GM18508 (cell line): ENCODE measurements around the gene MLLT1.

Experiments used
- ATAC-seq: cut with Tn5 transposase; IDR thresholded peaks from one replicate; pipeline ENCODE4 v1.9.1; 2021; ENCODE audit warnings: moderate number of reproducible peaks; ENCODE audit not compliant: insufficient read depth, unreplicated experiment

The MLLT1 gene

DNA sequence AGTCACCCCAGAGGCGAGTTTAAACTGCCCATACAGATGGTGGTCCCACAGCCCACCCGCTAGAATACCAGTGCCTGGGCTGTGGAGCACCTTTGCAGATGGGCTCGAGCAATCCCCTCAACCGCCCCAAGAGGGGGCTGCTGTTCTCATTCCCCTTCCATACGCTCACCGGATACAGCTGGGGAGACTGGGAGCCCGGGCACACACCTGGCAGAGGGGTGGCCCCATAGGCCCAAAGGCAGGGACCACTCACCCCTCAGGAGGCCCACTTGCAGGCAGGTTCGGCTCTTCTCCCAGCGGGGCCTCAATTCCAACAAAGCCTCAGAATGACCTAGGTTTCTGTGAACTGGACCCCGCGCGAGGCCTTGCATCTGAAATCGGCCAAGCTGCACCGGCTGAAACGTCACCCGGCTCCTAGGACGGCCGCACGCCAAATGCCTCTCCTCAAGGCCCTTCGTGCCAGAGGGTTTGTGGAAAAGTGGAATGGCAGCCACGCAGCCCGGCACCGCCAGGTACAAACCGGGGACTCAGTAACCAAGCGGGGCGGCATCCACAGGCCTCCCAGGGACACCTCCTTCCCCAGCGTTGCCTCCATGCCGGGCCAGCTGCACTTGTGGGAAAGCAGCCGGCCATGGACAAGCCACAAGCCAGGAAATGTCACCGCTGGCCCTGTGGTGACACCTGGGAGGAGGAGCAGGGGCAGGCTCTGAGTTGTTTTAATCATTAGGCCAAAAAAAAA lies 18.7 kb downstream of the MLLT1 start:
- no peak for ATAC-seq

DNA sequence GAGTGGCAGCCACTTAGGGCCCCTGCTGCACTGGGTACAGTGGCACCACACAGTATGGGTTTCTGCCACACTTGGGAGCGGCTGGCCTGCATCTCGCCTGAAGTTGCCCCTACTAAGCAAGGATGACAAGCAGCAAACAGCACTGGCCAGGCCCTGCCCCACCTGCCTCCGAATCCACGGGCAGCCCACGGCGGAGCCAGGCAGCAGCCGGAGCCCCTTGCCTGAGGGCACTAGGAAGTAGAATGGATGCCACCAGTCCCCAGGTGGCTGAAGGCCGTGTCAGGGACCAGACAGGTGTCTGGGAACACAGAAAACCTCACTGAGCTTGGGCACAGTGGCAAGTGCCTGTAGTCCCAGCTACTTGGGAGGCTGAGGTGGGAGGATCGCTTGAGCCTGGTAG lies 19.4 kb downstream of the MLLT1 start:
- no peak for ATAC-seq

DNA sequence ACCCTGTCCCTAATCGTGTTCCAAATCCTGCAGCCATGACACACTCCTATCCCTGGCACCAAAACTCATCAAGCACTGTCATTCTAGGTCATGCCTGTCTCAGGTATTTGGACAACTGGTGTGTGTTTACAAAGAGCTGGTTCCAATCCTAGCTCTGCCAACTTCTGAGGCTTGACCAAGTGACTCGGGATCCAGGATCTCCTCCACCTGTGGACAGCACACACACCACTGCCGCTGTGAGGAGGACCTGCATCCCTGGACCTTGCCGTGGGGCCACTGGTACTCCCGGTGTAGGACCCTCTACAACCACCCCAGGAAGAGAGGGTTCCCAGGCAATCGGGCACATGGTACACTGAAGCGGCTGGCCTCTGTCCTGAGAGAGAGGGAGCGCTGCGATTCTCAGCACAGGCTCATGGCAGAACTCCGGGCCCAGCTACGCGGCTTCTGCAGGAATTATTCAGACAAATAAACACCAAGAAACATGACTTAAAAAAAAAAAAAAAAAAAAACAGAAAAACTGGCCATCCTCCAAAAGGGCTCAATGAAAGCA lies 20.4 kb downstream of the MLLT1 start:
- no peak for ATAC-seq

DNA sequence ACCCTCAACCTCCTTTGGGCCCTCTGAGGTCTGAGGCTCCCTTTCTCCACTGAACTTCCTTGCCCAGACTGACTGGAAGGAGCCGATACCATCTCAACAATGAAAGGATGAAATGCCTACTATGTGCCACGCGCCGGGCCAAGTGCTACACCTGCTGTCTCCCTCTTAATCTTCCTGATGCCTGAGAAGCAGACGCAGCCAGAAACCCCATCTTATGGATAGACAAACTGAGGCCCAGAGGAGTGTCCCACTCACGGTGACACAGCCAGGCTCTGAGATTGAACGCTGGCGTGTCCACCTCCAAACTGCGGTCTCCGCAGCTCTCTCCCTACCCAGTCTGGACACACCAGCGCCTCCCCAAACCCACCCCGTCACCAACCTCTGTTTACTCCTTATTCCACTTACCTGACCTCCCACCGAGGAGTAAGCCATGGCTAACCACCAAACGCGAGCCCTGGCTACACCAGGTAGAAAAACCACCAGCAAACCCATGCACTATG lies 20.9 kb downstream of the MLLT1 start:
- no peak for ATAC-seq

DNA sequence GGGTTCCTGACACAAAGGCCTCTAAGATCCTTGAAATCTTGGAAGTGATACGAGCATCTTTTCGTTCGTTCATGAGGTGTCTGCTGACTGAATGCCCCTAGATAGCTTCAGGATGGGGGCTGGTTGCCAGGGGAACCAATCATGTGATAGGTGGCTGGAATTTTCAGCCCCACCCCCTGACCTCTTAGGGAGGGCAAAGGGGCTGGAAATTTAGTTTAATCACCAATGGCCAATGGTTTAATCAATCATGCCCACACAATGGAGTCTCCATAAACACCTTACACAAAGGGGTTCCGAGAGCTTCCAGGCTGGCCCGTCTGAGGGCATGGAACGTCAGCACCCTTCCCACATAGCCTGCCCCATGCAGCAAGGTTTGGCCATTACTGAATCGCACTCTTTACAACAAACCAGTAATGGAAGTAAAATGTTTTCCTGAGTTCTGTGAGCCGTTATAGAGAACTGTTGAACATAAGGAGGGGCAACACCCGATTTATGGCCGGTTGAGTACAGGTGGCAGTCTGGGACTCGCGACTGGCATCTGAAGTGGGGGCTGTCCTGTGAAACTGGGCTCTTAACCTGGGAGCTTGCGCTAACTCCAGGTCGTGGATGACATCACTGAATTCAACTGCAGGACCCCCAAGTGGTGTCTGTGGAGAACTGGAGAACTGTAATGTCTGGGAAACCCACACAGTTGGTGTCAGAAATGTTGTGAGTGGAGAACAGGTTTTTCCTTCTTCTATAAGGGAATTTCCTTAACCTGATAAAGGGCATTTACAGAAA lies 25.6 kb downstream of the MLLT1 start:
- no peak for ATAC-seq

DNA sequence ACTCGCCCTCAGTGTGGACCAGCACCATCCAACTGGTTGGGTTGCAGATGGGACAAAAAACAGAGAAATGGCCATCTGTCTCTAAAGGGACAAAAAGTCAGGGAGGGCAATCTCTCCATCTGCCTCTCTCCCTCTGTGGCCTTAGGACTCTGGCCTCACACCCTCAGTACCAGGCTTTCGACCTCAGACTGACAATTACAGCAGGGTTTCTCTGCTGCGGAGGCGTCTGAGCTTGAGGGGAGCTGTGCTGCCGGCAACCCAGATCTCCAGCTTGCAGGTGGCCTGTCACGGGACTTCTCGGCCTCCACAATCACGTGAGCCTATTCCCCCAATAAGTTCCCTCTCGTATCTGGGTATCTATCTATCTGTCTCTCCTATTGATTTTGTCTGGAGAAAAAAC lies 27.7 kb downstream of the MLLT1 start:
- no peak for ATAC-seq

DNA sequence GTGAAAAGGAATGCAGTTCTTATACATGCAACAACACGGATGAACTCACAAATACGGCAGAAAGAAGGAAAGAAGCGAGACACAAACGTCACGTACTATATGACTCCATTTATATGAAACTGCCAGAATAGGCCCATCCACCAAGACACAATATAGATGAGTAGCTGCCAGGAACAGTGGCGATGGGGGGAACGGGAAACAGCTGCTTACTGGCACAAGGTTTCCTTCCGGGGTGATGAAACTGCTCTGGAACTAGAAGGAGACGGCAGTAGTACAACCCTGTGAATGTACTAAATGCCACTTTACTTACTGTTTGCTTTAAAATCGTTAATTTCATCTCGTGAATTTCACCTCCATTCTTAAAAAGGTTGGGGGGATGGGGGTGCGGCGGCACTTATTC lies 28.9 kb downstream of the MLLT1 start:
- no peak for ATAC-seq

DNA sequence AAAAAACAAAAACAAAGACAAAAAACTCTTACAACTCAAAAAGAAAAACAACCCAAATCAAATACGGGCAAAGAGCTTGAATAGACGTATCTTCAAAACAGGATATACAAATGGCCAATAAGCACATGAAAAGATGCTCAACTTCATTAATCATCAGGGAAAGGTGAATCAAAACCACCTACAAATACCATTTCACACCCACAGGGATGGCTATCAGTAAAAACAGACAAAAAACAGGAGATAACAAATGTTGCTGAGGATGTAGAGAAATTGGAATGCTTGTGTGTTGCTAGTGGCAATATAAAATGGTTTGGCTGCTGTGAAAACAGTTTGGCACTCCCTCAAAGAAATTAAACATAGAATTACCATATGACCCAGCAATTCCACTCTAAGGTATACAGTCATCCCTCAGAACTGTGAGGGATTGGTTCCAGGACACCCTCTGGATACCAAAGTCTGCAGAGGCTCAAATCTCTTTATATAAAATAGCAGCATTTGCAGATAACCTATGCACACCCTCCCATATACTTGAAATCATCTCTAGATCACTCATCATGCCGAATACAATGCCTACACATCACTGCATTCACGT lies 29.7 kb downstream of the MLLT1 start:
- ATAC-seq = no peak

DNA sequence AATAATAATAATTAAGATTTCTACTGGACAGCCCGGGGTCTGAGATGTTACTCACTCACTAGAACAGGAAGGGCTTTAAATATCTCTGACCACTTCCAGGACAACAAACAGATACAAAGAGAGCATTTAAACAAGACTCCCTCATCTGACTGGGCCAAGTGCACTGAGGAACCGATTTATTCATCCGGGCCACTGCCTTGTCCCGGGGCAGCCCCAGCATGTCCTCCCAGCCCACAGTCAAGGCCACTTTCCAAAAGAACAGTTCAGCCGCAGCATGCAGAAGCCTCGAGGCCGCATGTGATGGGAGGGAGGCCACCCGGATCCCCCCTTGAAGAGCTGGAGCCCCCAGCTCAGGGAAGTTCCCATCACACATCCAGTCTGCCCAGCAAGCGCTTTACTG lies 30.5 kb downstream of the MLLT1 start:
- no peak for ATAC-seq

DNA sequence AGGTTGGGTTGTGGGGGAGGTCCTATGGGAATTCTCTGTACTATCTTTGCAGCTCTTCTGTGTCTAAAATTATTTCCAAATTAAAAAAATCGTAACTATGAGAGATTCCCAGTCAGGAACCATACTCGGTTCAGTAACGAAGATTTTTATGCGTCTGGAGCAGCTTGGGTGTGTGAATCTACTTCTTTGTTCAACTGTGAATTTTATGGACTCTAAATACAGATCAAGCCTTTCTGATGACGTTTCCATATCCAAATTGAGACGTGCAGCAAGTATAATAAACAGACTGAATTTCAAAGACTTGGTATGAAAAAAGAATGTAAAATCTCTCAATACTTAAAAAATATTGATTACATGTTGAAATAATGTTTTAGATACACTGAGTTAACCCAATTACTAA lies 30.9 kb downstream of the MLLT1 start:
- no peak for ATAC-seq

DNA sequence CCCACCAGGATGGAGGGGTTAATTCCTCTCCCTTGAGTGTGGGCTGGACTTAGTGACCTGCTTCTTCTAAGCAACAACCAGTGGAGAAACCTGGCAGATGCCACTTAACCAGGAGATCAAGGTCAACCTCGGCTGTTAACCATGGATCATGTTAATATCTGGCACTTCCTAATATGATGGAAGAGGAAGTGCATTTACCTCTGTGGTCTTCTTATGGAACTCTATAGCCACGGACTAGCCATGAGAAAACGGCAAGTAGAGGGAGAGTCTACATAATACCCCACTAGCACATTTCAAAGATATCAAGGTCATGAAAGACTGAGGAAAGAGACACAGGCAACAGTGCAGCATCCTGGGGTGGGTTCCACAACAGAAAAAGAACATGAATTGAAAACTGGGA lies 31.4 kb downstream of the MLLT1 start:
- ATAC-seq = no peak

DNA sequence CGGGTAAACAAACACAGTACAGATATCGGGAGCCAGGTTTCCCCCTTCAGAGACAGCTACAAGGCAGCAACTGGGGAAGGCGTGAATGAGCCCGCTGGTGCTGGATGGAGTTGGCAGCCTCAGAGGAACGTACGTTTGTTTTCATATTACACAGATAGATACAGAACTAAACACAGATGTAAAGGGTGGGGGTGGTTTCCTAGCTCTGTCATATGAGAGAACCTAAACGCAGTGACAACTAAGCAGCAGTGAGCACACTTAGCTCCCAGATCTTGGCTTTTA lies 32.8 kb downstream of the MLLT1 start:
- no peak for ATAC-seq

DNA sequence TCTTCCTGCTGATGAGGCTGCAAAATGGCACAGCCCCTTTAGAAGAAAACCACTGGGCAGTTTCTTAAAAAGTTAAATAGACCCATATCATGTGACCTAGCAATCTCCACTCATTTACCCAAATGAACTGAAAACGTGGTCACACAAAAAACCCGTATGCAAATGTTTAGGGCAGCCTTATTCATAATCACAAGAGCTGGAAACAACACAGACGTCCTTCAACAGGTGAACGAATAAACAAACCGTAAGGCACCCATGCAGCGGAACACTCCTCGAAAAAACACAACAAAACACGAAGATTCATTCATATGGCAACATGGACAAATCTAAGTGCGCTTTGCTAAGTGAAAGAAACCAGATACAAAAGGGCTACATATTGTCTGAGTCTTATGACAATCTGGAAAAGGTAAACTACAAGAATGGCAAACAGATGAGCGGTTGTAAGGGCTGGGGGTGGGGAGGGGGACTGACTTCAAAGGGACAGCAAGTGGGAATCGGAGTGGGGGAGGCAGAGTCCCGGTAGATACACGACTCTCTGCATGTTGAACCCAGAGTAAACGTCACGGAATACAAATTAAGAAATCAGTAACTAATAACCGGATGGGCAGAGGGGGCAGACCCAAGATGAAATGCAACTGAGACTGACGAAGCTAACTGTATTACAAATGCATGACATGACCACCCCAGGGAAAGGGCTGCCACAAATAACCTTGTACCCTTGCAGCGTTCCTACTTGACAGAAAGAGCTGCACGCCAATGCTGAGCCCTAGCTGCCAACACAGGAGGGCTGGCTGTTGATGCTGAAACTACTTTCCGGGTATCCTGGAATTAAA lies 33.4 kb downstream of the MLLT1 start:
- no peak for ATAC-seq

DNA sequence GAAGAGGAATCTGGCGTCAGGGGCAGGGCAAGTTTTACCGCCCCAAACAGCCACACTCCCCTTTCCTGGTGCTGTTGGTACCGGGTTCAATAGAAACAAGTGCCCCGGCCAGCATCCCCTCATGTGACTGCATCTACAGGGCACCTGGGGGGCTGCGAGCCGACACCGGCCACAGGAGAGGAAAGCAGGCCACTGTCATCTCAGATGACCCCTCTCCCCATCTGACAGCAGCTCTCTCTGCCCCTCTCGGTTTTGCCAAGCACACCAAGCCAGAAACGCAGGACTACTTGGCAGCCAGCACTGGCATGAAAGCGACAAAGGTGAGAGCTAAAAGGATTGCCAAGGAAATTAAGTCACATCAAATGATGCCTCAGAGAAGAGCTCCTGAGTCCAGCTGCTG lies 37.1 kb downstream of the MLLT1 start:
- ATAC-seq = no peak

DNA sequence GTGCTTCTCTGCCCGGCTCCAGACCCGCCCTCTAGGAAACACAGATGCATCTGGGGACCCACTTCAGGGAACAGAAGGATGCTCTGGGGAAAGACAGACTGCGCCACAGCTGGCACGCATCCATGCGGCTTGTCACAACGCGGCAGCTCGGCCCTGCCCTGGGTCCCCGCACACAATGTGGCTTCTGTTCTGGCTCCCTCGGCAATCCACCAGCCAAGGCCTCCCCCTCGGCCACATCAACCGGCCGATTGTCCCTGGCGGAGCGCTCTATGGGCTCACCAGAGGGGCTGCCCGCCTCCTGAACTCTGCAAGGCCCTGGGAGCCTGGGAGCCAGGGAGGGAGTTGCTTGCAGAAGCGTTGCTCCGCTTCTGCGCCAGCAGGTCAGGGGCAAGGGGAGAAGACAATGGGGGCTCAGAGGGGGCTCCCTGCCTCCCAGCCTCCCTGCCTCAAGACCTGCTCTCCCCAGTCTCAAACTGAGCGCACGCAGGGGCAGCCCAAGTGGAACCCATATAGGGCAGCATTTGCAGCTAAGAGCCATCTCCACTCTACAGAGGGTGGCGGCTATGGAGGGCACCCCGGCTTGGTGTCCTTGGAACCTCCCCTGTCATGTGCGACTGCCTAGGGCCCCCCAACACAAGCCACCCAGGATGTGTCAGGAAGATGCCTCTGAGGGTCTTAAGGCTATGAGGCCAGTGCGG lies 37.9 kb downstream of the MLLT1 start:
- no peak for ATAC-seq

DNA sequence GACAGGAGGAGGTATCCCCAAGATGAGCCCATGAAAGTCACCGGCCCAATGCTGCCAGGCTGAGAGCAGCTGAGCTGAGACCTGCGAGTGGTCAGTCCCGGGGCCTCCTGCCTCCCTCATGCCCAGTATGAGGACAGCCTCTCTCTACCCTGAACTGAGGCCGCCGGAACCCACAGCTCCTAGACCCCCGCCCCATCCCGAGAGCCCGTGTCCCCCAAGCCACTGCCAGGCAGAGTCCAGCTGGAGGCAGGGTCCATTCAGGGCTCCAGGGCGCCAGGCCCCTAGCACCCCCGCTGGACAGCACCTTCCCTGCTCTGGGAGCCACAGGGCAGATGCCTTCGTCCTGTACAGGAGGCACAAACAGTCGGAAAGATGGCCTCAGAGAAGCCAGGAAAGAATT lies 38.7 kb downstream of the MLLT1 start:
- ATAC-seq = no peak

DNA sequence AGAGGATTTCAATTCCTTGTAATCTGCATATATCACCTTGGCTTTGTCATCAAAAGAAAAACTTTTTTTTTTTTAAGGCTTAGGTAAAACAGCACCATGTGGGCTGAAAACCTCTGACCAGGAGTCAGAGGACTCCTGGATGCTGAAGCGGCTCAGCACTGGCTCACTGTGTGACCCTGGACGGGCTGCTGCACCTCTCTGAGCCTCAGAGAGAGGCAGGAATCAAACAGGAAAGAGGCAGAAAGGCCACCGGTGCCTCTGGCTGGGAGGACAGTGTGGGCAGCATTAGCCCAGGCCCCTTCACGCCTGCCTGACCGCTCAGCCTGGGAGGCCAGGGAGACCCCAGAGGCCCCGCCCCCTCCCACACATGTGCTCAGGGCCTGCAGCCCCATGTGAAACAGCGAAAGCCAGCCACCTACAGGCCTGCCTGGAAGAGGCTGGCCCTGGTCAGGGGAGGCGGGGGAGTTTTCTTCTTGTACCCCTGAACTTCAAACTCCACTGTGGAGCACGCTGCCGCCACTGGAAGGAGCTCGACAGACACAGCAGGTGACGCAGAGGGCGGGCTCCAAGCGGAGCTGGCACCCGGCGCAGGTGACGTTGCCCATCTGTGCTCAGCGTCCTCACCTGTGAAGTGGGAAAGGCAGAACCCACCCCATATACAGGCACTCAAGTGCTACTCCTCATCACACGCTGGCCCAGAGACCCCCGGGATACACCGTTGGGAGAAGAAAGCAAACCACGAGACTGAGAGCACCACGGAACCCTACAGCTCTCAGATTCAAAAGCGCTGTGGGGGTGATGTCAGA lies 39.7 kb downstream of the MLLT1 start:
- no peak for ATAC-seq

DNA sequence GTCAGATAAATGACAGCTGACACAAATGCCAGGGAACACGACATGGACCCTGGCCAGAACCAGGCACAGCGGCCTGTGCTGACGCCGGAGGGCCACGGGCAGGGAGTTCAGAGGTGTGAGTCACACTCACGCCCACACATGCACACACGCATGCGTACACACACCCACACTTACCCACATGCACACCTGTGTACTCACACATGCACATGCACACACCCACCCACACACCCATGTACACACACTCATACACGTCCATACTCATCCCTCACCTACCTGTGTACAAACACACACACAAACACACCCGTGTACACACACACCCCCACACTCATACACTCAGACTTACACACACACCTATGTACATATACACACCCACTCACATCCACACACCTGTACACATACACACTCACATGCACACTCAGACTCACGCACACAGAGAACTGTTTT lies 40.4 kb downstream of the MLLT1 start:
- ATAC-seq = no peak

DNA sequence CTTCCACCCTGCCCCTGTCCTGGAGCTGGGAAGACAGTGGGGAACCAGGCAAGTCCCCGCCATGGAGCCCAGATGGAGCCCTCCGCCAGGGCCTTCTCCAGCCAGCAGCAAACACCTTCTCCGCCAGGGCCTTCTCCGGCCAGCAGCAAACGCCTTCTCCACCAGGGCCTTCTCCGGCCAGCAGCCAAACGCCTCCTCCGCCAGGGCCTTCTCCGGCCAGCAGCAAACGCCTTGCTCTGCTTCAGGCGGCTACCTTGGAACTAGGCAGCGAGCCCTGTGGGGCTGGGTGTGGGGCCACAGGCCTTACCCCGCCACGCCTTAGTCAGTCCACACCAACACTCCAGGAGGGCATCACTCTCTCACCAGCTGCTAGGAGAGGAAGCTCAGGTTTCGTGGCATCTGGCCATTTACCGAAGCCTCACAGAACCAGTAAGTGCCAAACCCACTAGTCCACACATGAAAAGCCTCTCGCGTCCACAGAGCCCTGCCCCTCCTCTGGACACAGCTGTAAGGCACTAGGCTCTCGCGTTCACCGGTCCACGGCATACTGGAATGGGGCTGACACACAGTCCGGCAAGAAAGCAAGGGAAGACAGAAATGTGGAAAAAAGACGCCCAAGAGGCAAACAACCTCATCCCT lies 41.0 kb downstream of the MLLT1 start:
- ATAC-seq = no peak
